ENCODE data around the gene CHST11. TPM values are rescaled to one million over a fixed set of nuclear protein-coding genes. Genes with fewer than 3 reads are reported as not detected.

Gene CHST11
- total and polyA plus RNA-seq, 2 donors from 2014 or later, result 2.0 to 23.3 TPM

- no peak overlapping the region for H3K4me3 ChIP-seq (ENCODE audit: low read length in 3 of 3)
- TF ChIP-seq CTCF (IDR thresholded peaks at IDR 0.05; ENCODE audit: borderline replicate concordance, extremely low read depth, insufficient read depth), result no peak
- intact Hi-C loops (cut with DNase I), result no loop called here
- no peaks in the 10 kb centered on the region for H3K4me1 ChIP-seq (ENCODE audit: control insufficient read depth in 2 of 3, insufficient read depth in 2 of 3, low read depth in 1 of 3, low read length in 3 of 3)
- no peak overlapping the region for H3K9ac ChIP-seq (ENCODE audit: low read length in 3 of 3)
- no peak for FAIRE-seq
- H3K27ac ChIP-seq (ENCODE audit: low read depth in 2 of 2, low read length in 2 of 2), result no peak overlapping the region
- no peaks in the 10 kb centered on the region for H3K36me3 ChIP-seq (ENCODE audit: control insufficient read depth in 2 of 3, insufficient read depth in 3 of 3, low read length in 3 of 3)
- DNase-seq, result no peak
- no peaks in the 10 kb centered on the region for H3K27me3 ChIP-seq (ENCODE audit: control insufficient read depth, insufficient read depth, low read length)
- no peaks in the 10 kb centered on the region for H3K9me3 ChIP-seq (ENCODE audit: control insufficient read depth in 2 of 3, insufficient read depth in 1 of 3, low read length in 3 of 3)
These were observed 120.8 kb downstream of the CHST11 start for GRCh38 chr12:104577581-104577981.

GRCh38 chr12:104578453-104578852 lies 121.7 kb downstream of the CHST11 start:
- no peak for FAIRE-seq
- Histone ChIP-seq H3K36me3 (ENCODE audit: control insufficient read depth in 2 of 3, insufficient read depth in 3 of 3, low read length in 3 of 3) (no peaks in the 10 kb centered on the region), H3K27ac (ENCODE audit: low read depth in 2 of 2, low read length in 2 of 2) (no peak overlapping the region), H3K27me3 (ENCODE audit: control insufficient read depth, insufficient read depth, low read length) (no peaks in the 10 kb centered on the region), H3K9ac (ENCODE audit: low read length in 3 of 3) (no peak overlapping the region), H3K9me3 (ENCODE audit: control insufficient read depth in 2 of 3, insufficient read depth in 1 of 3, low read length in 3 of 3) (no peaks in the 10 kb centered on the region), H3K4me1 (ENCODE audit: control insufficient read depth in 2 of 3, insufficient read depth in 2 of 3, low read depth in 1 of 3, low read length in 3 of 3) (no peaks in the 10 kb centered on the region), H3K4me3 (ENCODE audit: low read length in 3 of 3) (no peak overlapping the region)
- no peak for DNase-seq
- intact Hi-C loops (cut with DNase I), result no loop called here
- no peak for TF ChIP-seq CTCF (IDR thresholded peaks at IDR 0.05; ENCODE audit: borderline replicate concordance, extremely low read depth, insufficient read depth)

- Histone ChIP-seq H3K27me3 (ENCODE audit: control insufficient read depth, insufficient read depth, low read length) (no peaks in the 10 kb centered on the region), H3K9ac (ENCODE audit: low read length in 3 of 3) (no peak overlapping the region), H3K27ac (ENCODE audit: low read depth in 2 of 2, low read length in 2 of 2) (no peak overlapping the region), H3K36me3 (ENCODE audit: control insufficient read depth in 2 of 3, insufficient read depth in 3 of 3, low read length in 3 of 3) (no peaks in the 10 kb centered on the region), H3K4me3 (ENCODE audit: low read length in 3 of 3) (no peak overlapping the region), H3K9me3 (ENCODE audit: control insufficient read depth in 2 of 3, insufficient read depth in 1 of 3, low read length in 3 of 3) (no peaks in the 10 kb centered on the region), H3K4me1 (ENCODE audit: control insufficient read depth in 2 of 3, insufficient read depth in 2 of 3, low read depth in 1 of 3, low read length in 3 of 3) (no peaks in the 10 kb centered on the region)
- no peak for TF ChIP-seq CTCF (IDR thresholded peaks at IDR 0.05; ENCODE audit: borderline replicate concordance, extremely low read depth, insufficient read depth)
- intact Hi-C loops (cut with DNase I), result no loop called here
- no peak for FAIRE-seq
- DNase-seq, result no peak
These were observed 123.2 kb downstream of the CHST11 start for GRCh38 chr12:104579718-104580495.
